SK-N-MC (cell line): ENCODE results near the gene GNA15.

Experiments used
- EZH2 ChIP-seq: fragments of 200-600 bp; sonication (generic); IDR thresholded peaks from one replicate; pipeline ENCODE4 v1.6.1; 2017; ENCODE audit warnings: antibody characterized with exemption
- FOXP2 ChIP-seq: optimal IDR thresholded peaks from 2 replicates; pipeline ENCODE3; 2011; ENCODE audit warnings: mild to moderate bottlenecking, moderate library complexity; ENCODE audit not compliant: insufficient read depth; ENCODE audit errors: extremely low read length, control extremely low read depth
- POLR2AphosphoS5 ChIP-seq: IDR thresholded peaks from 2 replicates; pipeline ENCODE4 v1.6.1; 2012; ENCODE audit warnings: mild to moderate bottlenecking, low read depth, low read length, borderline replicate concordance

DNA sequence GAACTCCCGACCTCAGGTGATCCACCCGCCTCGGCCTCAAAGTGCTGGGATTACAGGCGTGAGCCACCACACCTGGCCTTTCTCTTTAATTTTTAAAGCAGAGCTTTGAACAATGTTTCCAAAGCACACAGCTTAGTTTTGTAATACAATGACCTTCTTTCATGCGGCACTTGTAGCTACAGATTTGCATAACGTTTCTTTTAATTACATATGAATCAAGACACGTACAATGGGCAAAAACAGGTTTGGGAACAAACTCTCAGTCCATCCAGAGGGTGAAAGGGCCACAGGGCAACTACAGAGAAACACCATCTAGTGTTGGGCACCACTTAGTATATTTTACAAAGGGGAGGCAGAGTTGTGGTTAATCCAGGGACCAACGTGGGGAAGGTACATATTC, 23.7 kb downstream of the GNA15 start:
- TF ChIP-seq EZH2 (no peak), POLR2AphosphoS5 (no peak), FOXP2 (no peak)
